AG04449 (cell line): ENCODE results near the gene KCP.

ENCODE experiments used
- CTCF ChIA-PET: fragments of 350-600 bp; formaldehyde crosslinking; extraction: SDS; loops from one replicate; lab custom pipeline; 2021; ENCODE audit warnings: antibody characterized with exemption; lab: Yijun Ruan, JAX
- POLR2A ChIA-PET: fragments of 400-600, 350-600 bp; formaldehyde crosslinking; extraction: SDS; loops from one replicate; lab custom pipeline; 2020; ENCODE audit warnings: antibody characterized with exemption, inconsistent platforms; lab: Yijun Ruan, JAX
- DNase-seq: peaks from one replicate; pipeline ENCODE4 v3.0.0-alpha.2; 2010; ENCODE audit warnings: low read depth, low spot score
- H3K4me3 ChIP-seq: 2 replicates; pipeline ENCODE4 v1.5.1; 2011; ENCODE audit warnings: low read depth, mild to moderate bottlenecking, control low read depth, low read length
- CTCF ChIP-seq: IDR thresholded peaks from one replicate; pipeline ENCODE4 v1.5.1; 2011; ENCODE audit warnings: mild to moderate bottlenecking, moderate library complexity, low read length, control low read depth, inconsistent platforms; ENCODE audit not compliant: insufficient read depth; ENCODE audit errors: missing control alignments

Gene KCP

GRCh38 chr7:128910569-128910945 is at the start of gene KCP:
KCP (minus strand) TSS chr7:128910709; CDS start chr7:128910676, 33 bp downstream.
- H3K4me3 ChIP-seq = peak within 1 kb of the TSS; percentile 54
- ChIA-PET POLR2A (interaction anchor here (1.0 kb wide), 1 partner anchor 169 kb away, joined by 3 read pairs; no protein-coding TSS in a partner anchor), CTCF (interaction anchor here (1.0 to 6.2 kb wide), 4 partner anchors 11 to 179 kb away, joined by 3 to 76 read pairs (median 4); no protein-coding TSS in a partner anchor)
- DNase-seq = no peak
- no peak for TF ChIP-seq CTCF

- ChIA-PET CTCF (interaction anchor here (2.4 kb wide), 1 partner anchor 11 kb away, joined by 7 read pairs; no protein-coding TSS in a partner anchor), POLR2A (no interaction called here)
- TF ChIP-seq CTCF = no peak
- DNase-seq = no peak
- H3K4me3 ChIP-seq = no peak overlapping the region
These were observed 48.8 kb upstream of the KCP start for GRCh38 chr7:128959296-128959695.

GRCh38 chr7:128955981-128956380 is 45.5 kb upstream of the KCP start:
- ChIA-PET POLR2A (no interaction called here), CTCF (interaction anchor here (1.1 to 1.7 kb wide), 4 partner anchors 8 to 73 kb away, joined by 3 to 6 read pairs (median 4); no protein-coding TSS in a partner anchor)
- no peak for TF ChIP-seq CTCF
- no peak overlapping the region for H3K4me3 ChIP-seq
- no peak for DNase-seq

- ChIA-PET POLR2A (no interaction called here), CTCF (interaction anchor here (1.0 to 1.7 kb wide), 3 partner anchors 9 to 52 kb away, joined by 3 to 6 read pairs (median 4); no protein-coding TSS in a partner anchor)
- no peak for TF ChIP-seq CTCF
- DNase-seq = peak; percentile 36
- no peak overlapping the region for H3K4me3 ChIP-seq
These were observed 44.6 kb upstream of the KCP start for GRCh38 chr7:128954830-128955802.

- no peak for TF ChIP-seq CTCF
- ChIA-PET CTCF (interaction anchor here (1.0 to 1.7 kb wide), 4 partner anchors 10 to 71 kb away, joined by 3 to 6 read pairs (median 4); no protein-coding TSS in a partner anchor), POLR2A (no interaction called here)
- no peak for DNase-seq
- H3K4me3 ChIP-seq = no peak overlapping the region
These were observed 43.6 kb upstream of the KCP start for GRCh38 chr7:128954150-128954549.

- no peak for TF ChIP-seq CTCF
- DNase-seq = no peak
- no peak overlapping the region for H3K4me3 ChIP-seq
- POLR2A ChIA-PET = no interaction called here
- CTCF ChIA-PET = no interaction called here
These were observed 40.8 kb upstream of the KCP start for GRCh38 chr7:128951296-128951695.
